WTC11 (cell line): Measurements from ENCODE around the gene NECTIN1. TPM values are rescaled to one million over a fixed set of nuclear protein-coding genes. Genes with fewer than 3 reads are reported as not detected.

Experiments used
- ATAC-seq: fragments of 200-7000 bp; cut with Tn5 transposase; 2 replicates; pipeline ENCODE4 v1.10.0; 2021; ENCODE audit warnings: mild to moderate bottlenecking, moderate library complexity
- CTCF ChIA-PET: fragments of 300-600 bp; sonication (Branson Sonifier 250); formaldehyde crosslinking; loops from one replicate; lab custom pipeline; 2021; ENCODE audit warnings: antibody characterized with exemption; lab: Charles Lee
- POLR2A ChIA-PET: fragments of 350-600 bp; sonication (Branson Sonifier 250); formaldehyde crosslinking; loops from one replicate; lab custom pipeline; 2021; ENCODE audit warnings: antibody characterized with exemption; lab: Charles Lee
- DNase-seq: peaks from one replicate; pipeline ENCODE4 v3.0.0; 2021; ENCODE audit warnings: low spot score
- H3K27ac Mint-ChIP-seq: 2 replicates; pipeline ENCODE4 v1.8.0; 2021; ENCODE audit warnings: mixed read lengths
- H3K27me3 Mint-ChIP-seq: 2 replicates; pipeline ENCODE4 v1.8.0; 2021; ENCODE audit warnings: low read depth, mild to moderate bottlenecking, moderate library complexity, mixed read lengths
- H3K36me3 Mint-ChIP-seq: 2 replicates; pipeline ENCODE4 v1.8.0; 2021; ENCODE audit warnings: mixed read lengths
- H3K4me1 Mint-ChIP-seq: 2 replicates; pipeline ENCODE4 v1.8.0; 2022; ENCODE audit warnings: mixed read lengths
- H3K4me3 Mint-ChIP-seq: 2 replicates; pipeline ENCODE4 v1.8.0; 2021; ENCODE audit warnings: mild to moderate bottlenecking, moderate library complexity, mixed read lengths
- H3K9me3 Mint-ChIP-seq: 2 replicates; pipeline ENCODE4 v1.8.0; 2021; ENCODE audit warnings: mixed read lengths
- GABPB1 ChIP-seq: sonication (generic); formaldehyde crosslinking; IDR thresholded peaks from 2 replicates; pipeline ENCODE4 v1.8.1; 2023; ENCODE audit warnings: mild to moderate bottlenecking, missing genetic modification reagents
- NFATC4 ChIP-seq: fragments of 250-450 bp; sonication (Bioruptor Pico); IDR thresholded peaks from 2 replicates; pipeline ENCODE4 v1.9.0; 2021; ENCODE audit warnings: mild to moderate bottlenecking
- NR2C2 ChIP-seq: sonication (generic); formaldehyde crosslinking; IDR thresholded peaks from 2 replicates; pipeline ENCODE4 v1.8.0; 2022; ENCODE audit warnings: mild to moderate bottlenecking, missing genetic modification reagents
- RORB ChIP-seq: fragments of 250-450 bp; sonication (Bioruptor Pico); IDR thresholded peaks from 2 replicates; pipeline ENCODE4 v1.9.0; 2021; ENCODE audit warnings: mild to moderate bottlenecking
- TCF7 ChIP-seq: sonication (generic); formaldehyde crosslinking; IDR thresholded peaks from 2 replicates; pipeline ENCODE4 v1.8.0; 2022; ENCODE audit warnings: mild to moderate bottlenecking, low read depth, missing genetic modification reagents, moderate library complexity
- TP53 ChIP-seq: sonication (generic); formaldehyde crosslinking; IDR thresholded peaks from 2 replicates; pipeline ENCODE4 v1.8.1; 2023; ENCODE audit warnings: mild to moderate bottlenecking, missing genetic modification reagents
- ZNF416 ChIP-seq: fragments of 250-450 bp; sonication (Bioruptor Pico); IDR thresholded peaks from 2 replicates; pipeline ENCODE4 v1.9.0; 2021; ENCODE audit warnings: mild to moderate bottlenecking, inconsistent platforms
- ZNF671 ChIP-seq: fragments of 250-450 bp; sonication (Bioruptor Pico); IDR thresholded peaks from 2 replicates; pipeline ENCODE4 v1.8.0; 2021; ENCODE audit warnings: mild to moderate bottlenecking
- total RNA-seq: library from RNA; stranded (reverse); gene quantifications from 3 replicates; pipeline ENCODE4 v1.2.3, GENCODE V29; 2021
- TF ChIP-seq, protein P1 (sequence below): sonication (generic); formaldehyde crosslinking; IDR thresholded peaks from 2 replicates; pipeline ENCODE4 v1.8.1; 2023; ENCODE audit warnings: mild to moderate bottlenecking, missing genetic modification reagents, borderline replicate concordance
- TF ChIP-seq, protein P2 (sequence below): sonication (generic); formaldehyde crosslinking; conservative IDR thresholded peaks from 2 replicates; pipeline ENCODE4 v1.8.1; 2022; ENCODE audit warnings: mild to moderate bottlenecking, missing genetic modification reagents
- TF ChIP-seq, protein P3 (sequence below): sonication (generic); formaldehyde crosslinking; IDR thresholded peaks from 2 replicates; pipeline ENCODE4 v1.8.1; 2022; ENCODE audit warnings: missing genetic modification reagents, borderline replicate concordance
- TF ChIP-seq, protein P4 (sequence below): sonication (generic); formaldehyde crosslinking; IDR thresholded peaks from 2 replicates; pipeline ENCODE4 v1.8.0; 2023; ENCODE audit warnings: missing genetic modification reagents, mild to moderate bottlenecking, borderline replicate concordance
- TF ChIP-seq, protein P5 (sequence below): sonication (generic); formaldehyde crosslinking; IDR thresholded peaks from 2 replicates; pipeline ENCODE4 v1.8.0; 2022; ENCODE audit warnings: missing genetic modification reagents

Gene NECTIN1
- total RNA-seq, 1 experiment from 2014 or later, result 86.2 TPM

DNA sequence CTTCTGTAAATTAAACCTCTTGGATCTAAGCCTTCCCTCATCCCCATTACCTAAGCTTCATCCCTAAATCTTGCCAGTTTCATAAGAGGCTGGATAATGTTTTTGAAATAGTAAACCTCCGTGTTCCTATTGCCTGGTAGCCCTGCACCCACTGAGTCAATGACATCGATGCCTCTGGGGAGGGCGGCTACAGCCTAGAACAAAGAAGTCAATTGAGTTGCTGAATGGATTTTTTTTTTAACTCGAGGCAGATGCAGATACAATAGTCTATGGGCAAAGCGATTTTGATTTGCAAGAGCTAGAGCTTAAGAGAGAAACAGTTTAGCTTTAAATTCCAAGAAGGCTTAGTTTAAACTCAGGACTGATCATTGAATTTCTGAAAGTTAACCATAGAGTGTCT is 121.3 kb downstream of the NECTIN1 start:
- ChIA-PET CTCF (interaction anchor here (1.3 to 3.8 kb wide), 4 partner anchors 17 to 122 kb away, joined by 5 to 15 read pairs (median 6); partner anchors contain the start of gene NECTIN1), POLR2A (no interaction called here)
- Mint-ChIP-seq H3K27me3 (peaks cover 48% of the 10 kb centered on the region), H3K4me3 (no peak overlapping the region), H3K27ac (no peak overlapping the region), H3K9me3 (no peaks in the 10 kb centered on the region)
- TF ChIP-seq ZNF416 (CRISPR knock-in tag) (no peak), TCF7 (CRISPR knock-in tag) (no peak), ZNF671 (CRISPR knock-in tag) (no peak), NFATC4 (CRISPR knock-in tag) (no peak), GABPB1 (CRISPR knock-in tag) (no peak), RORB (CRISPR knock-in tag) (no peak)
- TF ChIP-seq, protein P1, sequence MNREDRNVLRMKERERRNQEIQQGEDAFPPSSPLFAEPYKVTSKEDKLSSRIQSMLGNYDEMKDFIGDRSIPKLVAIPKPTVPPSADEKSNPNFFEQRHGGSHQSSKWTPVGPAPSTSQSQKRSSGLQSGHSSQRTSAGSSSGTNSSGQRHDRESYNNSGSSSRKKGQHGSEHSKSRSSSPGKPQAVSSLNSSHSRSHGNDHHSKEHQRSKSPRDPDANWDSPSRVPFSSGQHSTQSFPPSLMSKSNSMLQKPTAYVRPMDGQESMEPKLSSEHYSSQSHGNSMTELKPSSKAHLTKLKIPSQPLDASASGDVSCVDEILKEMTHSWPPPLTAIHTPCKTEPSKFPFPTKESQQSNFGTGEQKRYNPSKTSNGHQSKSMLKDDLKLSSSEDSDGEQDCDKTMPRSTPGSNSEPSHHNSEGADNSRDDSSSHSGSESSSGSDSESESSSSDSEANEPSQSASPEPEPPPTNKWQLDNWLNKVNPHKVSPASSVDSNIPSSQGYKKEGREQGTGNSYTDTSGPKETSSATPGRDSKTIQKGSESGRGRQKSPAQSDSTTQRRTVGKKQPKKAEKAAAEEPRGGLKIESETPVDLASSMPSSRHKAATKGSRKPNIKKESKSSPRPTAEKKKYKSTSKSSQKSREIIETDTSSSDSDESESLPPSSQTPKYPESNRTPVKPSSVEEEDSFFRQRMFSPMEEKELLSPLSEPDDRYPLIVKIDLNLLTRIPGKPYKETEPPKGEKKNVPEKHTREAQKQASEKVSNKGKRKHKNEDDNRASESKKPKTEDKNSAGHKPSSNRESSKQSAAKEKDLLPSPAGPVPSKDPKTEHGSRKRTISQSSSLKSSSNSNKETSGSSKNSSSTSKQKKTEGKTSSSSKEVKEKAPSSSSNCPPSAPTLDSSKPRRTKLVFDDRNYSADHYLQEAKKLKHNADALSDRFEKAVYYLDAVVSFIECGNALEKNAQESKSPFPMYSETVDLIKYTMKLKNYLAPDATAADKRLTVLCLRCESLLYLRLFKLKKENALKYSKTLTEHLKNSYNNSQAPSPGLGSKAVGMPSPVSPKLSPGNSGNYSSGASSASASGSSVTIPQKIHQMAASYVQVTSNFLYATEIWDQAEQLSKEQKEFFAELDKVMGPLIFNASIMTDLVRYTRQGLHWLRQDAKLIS (CRISPR knock-in tag), result no peak
- TF ChIP-seq, protein P2, sequence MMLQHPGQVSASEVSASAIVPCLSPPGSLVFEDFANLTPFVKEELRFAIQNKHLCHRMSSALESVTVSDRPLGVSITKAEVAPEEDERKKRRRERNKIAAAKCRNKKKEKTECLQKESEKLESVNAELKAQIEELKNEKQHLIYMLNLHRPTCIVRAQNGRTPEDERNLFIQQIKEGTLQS (CRISPR knock-in tag), result no peak
- TF ChIP-seq, protein P3, sequence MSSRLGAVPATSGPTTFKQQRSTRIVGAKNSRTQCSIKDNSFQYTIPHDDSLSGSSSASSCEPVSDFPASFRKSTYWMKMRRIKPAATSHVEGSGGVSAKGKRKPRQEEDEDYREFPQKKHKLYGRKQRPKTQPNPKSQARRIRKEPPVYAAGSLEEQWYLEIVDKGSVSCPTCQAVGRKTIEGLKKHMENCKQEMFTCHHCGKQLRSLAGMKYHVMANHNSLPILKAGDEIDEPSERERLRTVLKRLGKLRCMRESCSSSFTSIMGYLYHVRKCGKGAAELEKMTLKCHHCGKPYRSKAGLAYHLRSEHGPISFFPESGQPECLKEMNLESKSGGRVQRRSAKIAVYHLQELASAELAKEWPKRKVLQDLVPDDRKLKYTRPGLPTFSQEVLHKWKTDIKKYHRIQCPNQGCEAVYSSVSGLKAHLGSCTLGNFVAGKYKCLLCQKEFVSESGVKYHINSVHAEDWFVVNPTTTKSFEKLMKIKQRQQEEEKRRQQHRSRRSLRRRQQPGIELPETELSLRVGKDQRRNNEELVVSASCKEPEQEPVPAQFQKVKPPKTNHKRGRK (CRISPR knock-in tag), result no peak
- TF ChIP-seq, all 79 proteins: peak for 0
- no peak for DNase-seq
- Mint-ChIP-seq H3K4me1 (peaks cover 21% of the 10 kb centered on the region), H3K36me3 (no peaks in the 10 kb centered on the region)
- peak; percentile 33; the same call in 1 of the 2 replicates for ATAC-seq

DNA sequence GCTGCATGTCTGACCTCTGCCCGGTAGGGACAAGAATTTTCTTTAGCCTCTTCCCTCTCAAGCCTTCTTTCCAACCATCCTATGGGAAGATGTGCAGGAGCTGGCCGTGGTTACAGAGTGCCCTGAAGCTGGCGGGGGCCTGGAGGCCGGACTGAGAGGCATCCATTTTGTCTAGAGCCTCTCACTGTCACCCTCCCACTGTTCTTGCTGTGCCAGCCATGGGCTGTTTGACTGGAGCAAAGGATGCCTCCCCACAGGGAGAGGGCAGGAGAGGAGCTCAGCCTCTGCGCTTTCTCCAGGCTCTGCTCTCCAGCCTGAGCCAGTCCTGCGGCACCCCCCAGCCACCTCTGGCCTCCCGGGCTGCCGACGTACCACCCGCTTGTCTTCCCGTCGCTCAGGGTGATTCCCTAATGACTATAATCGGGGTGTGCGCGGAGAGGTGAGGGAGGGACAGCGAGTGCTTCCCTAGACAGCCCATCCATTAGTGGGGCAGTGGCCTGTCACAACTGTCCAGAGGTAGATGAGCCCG is 123.8 kb downstream of the NECTIN1 start:
- Mint-ChIP-seq H3K4me1 (peaks cover 28% of the 10 kb centered on the region), H3K9me3 (no peaks in the 10 kb centered on the region), H3K27ac (no peak overlapping the region), H3K36me3 (no peaks in the 10 kb centered on the region), H3K27me3 (peaks cover 48% of the 10 kb centered on the region), H3K4me3 (no peak overlapping the region)
- CTCF ChIA-PET, result interaction anchor here (1.0 to 4.2 kb wide), 3 partner anchors 32 to 249 kb away, joined by 3 to 24 read pairs (median 3); no protein-coding TSS in a partner anchor
- POLR2A ChIA-PET, result no interaction called here
- ATAC-seq (no peak), DNase-seq (no peak)
- TF ChIP-seq, protein P4, sequence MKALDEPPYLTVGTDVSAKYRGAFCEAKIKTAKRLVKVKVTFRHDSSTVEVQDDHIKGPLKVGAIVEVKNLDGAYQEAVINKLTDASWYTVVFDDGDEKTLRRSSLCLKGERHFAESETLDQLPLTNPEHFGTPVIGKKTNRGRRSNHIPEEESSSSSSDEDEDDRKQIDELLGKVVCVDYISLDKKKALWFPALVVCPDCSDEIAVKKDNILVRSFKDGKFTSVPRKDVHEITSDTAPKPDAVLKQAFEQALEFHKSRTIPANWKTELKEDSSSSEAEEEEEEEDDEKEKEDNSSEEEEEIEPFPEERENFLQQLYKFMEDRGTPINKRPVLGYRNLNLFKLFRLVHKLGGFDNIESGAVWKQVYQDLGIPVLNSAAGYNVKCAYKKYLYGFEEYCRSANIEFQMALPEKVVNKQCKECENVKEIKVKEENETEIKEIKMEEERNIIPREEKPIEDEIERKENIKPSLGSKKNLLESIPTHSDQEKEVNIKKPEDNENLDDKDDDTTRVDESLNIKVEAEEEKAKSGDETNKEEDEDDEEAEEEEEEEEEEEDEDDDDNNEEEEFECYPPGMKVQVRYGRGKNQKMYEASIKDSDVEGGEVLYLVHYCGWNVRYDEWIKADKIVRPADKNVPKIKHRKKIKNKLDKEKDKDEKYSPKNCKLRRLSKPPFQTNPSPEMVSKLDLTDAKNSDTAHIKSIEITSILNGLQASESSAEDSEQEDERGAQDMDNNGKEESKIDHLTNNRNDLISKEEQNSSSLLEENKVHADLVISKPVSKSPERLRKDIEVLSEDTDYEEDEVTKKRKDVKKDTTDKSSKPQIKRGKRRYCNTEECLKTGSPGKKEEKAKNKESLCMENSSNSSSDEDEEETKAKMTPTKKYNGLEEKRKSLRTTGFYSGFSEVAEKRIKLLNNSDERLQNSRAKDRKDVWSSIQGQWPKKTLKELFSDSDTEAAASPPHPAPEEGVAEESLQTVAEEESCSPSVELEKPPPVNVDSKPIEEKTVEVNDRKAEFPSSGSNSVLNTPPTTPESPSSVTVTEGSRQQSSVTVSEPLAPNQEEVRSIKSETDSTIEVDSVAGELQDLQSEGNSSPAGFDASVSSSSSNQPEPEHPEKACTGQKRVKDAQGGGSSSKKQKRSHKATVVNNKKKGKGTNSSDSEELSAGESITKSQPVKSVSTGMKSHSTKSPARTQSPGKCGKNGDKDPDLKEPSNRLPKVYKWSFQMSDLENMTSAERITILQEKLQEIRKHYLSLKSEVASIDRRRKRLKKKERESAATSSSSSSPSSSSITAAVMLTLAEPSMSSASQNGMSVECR, result no peak
- TF ChIP-seq, protein P3 (CRISPR knock-in tag), result no peak
- TF ChIP-seq, protein P1 (CRISPR knock-in tag), result no peak
- TF ChIP-seq TP53 (no peak), NR2C2 (CRISPR knock-in tag) (no peak)
- TF ChIP-seq, protein P5, sequence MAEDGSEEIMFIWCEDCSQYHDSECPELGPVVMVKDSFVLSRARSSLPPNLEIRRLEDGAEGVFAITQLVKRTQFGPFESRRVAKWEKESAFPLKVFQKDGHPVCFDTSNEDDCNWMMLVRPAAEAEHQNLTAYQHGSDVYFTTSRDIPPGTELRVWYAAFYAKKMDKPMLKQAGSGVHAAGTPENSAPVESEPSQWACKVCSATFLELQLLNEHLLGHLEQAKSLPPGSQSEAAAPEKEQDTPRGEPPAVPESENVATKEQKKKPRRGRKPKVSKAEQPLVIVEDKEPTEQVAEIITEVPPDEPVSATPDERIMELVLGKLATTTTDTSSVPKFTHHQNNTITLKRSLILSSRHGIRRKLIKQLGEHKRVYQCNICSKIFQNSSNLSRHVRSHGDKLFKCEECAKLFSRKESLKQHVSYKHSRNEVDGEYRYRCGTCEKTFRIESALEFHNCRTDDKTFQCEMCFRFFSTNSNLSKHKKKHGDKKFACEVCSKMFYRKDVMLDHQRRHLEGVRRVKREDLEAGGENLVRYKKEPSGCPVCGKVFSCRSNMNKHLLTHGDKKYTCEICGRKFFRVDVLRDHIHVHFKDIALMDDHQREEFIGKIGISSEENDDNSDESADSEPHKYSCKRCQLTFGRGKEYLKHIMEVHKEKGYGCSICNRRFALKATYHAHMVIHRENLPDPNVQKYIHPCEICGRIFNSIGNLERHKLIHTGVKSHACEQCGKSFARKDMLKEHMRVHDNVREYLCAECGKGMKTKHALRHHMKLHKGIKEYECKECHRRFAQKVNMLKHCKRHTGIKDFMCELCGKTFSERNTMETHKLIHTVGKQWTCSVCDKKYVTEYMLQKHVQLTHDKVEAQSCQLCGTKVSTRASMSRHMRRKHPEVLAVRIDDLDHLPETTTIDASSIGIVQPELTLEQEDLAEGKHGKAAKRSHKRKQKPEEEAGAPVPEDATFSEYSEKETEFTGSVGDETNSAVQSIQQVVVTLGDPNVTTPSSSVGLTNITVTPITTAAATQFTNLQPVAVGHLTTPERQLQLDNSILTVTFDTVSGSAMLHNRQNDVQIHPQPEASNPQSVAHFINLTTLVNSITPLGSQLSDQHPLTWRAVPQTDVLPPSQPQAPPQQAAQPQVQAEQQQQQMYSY (CRISPR knock-in tag), result no peak
